Loucy (cell line): ENCODE measurements around the gene GPM6B.

Experiments used
- H2AFZ ChIP-seq: fragments of 200-600 bp; sonication (generic); 2 replicates; pipeline ENCODE4 v1.6.0; 2016; ENCODE audit warnings: antibody characterized with exemption, mild to moderate bottlenecking, low read length, moderate library complexity
- H3F3A ChIP-seq: fragments of 200-600 bp; 2 replicates; pipeline ENCODE4 v1.6.0; 2016; ENCODE audit warnings: antibody characterized with exemption, low read depth, mild to moderate bottlenecking
- H3K27me3 ChIP-seq: fragments of 200-600 bp; sonication (generic); 2 replicates; pipeline ENCODE4 v1.6.1; 2014; ENCODE audit warnings: low read length, mild to moderate bottlenecking; ENCODE audit not compliant: insufficient read depth, poor library complexity, severe bottlenecking
- H3K36me3 ChIP-seq: fragments of 200-600 bp; sonication (generic); 2 replicates; pipeline ENCODE4 v1.6.1; 2016; ENCODE audit warnings: low read length; ENCODE audit not compliant: insufficient read depth
- H3K4me1 ChIP-seq: fragments of 200-600 bp; sonication (generic); 2 replicates; pipeline ENCODE4 v1.5.1; 2014; ENCODE audit warnings: low read length, mild to moderate bottlenecking; ENCODE audit not compliant: insufficient read depth, poor library complexity, severe bottlenecking
- H3K4me2 ChIP-seq: fragments of 200-600 bp; sonication (generic); 2 replicates; pipeline ENCODE4 v1.6.0; 2014; ENCODE audit warnings: antibody characterized with exemption, low read length, low read depth, mild to moderate bottlenecking; ENCODE audit not compliant: poor library complexity, severe bottlenecking
- H3K4me3 ChIP-seq: fragments of 200-600 bp; sonication (generic); 2 replicates; pipeline ENCODE4 v1.5.1; 2014; ENCODE audit warnings: low read length, mild to moderate bottlenecking, mixed read lengths; ENCODE audit not compliant: poor library complexity, severe bottlenecking
- H3K79me2 ChIP-seq: fragments of 200-600 bp; sonication (generic); 2 replicates; pipeline ENCODE4 v1.6.1; 2014; ENCODE audit warnings: low read length; ENCODE audit not compliant: insufficient read depth
- H3K9ac ChIP-seq: fragments of 200-600 bp; sonication (generic); 2 replicates; pipeline ENCODE4 v1.6.0; 2014; ENCODE audit warnings: mild to moderate bottlenecking, low read depth, low read length, moderate library complexity; ENCODE audit not compliant: poor library complexity, severe bottlenecking
- H3K9me2 ChIP-seq: fragments of 200-600 bp; sonication (generic); replicated peaks from 2 replicates; pipeline ENCODE4 v1.6.1; 2016; ENCODE audit warnings: low read depth, low read length, mixed read lengths
- H3K9me3 ChIP-seq: fragments of 200-600 bp; sonication (generic); 2 replicates; pipeline ENCODE4 v1.6.1; 2014; ENCODE audit warnings: mild to moderate bottlenecking, antibody characterized with exemption, low read length, low read depth; ENCODE audit not compliant: insufficient read depth
- H4K20me1 ChIP-seq: fragments of 200-600 bp; sonication (generic); 2 replicates; pipeline ENCODE4 v1.6.0; 2014; ENCODE audit warnings: antibody characterized with exemption, low read length, mild to moderate bottlenecking; ENCODE audit not compliant: insufficient read depth, poor library complexity, severe bottlenecking
- CTCF ChIP-seq: fragments of 200-600 bp; sonication (generic); conservative IDR thresholded peaks from 2 replicates; pipeline ENCODE4 v1.5.1; 2014; ENCODE audit warnings: mild to moderate bottlenecking, antibody characterized with exemption, low read length
- EZH2phosphoT487 ChIP-seq: fragments of 200-600 bp; IDR thresholded peaks from 2 replicates; pipeline ENCODE4 v1.6.1; 2018; ENCODE audit warnings: antibody characterized with exemption, mild to moderate bottlenecking, moderate library complexity, borderline replicate concordance

The GPM6B gene

GRCh38 chrX:13843150-13843721 lies 26.3 kb upstream of the GPM6B start:
- H3F3A ChIP-seq = no peaks in the 10 kb centered on the region
- H3K4me1 ChIP-seq = no peaks in the 10 kb centered on the region
- H4K20me1 ChIP-seq = no peaks in the 10 kb centered on the region
- H3K36me3 ChIP-seq = no peaks in the 10 kb centered on the region
- H2AFZ ChIP-seq = no peak overlapping the region
- H3K4me3 ChIP-seq = no peak overlapping the region
- H3K4me2 ChIP-seq = no peak overlapping the region
- H3K27me3 ChIP-seq = no peaks in the 10 kb centered on the region
- TF ChIP-seq EZH2phosphoT487 (no peak), CTCF (no peak)
- no peak overlapping the region for H3K9ac ChIP-seq
- no peaks in the 10 kb centered on the region for H3K9me3 ChIP-seq
- no peaks in the 10 kb centered on the region for H3K79me2 ChIP-seq
- H3K9me2 ChIP-seq = no peaks in the 10 kb centered on the region

- Histone ChIP-seq H3K9me3 (no peaks in the 10 kb centered on the region), H2AFZ (no peak overlapping the region), H3K4me1 (no peaks in the 10 kb centered on the region), H3K36me3 (no peaks in the 10 kb centered on the region), H3K27me3 (no peaks in the 10 kb centered on the region), H3F3A (no peaks in the 10 kb centered on the region), H3K9ac (no peak overlapping the region), H3K79me2 (no peaks in the 10 kb centered on the region), H4K20me1 (no peaks in the 10 kb centered on the region), H3K4me2 (no peak overlapping the region), H3K4me3 (no peak overlapping the region), H3K9me2 (no peaks in the 10 kb centered on the region)
- no peak for TF ChIP-seq EZH2phosphoT487
- TF ChIP-seq CTCF = no peak
Observed at GRCh38 chrX:13840121-13840520, 23.2 kb upstream of the GPM6B start.

- no peaks in the 10 kb centered on the region for H3F3A ChIP-seq
- H2AFZ ChIP-seq = no peak overlapping the region
- H3K4me3 ChIP-seq = no peak overlapping the region
- no peak for TF ChIP-seq CTCF
- TF ChIP-seq EZH2phosphoT487 = no peak
- no peaks in the 10 kb centered on the region for H3K27me3 ChIP-seq
- no peaks in the 10 kb centered on the region for H4K20me1 ChIP-seq
- no peak overlapping the region for H3K9ac ChIP-seq
- no peaks in the 10 kb centered on the region for H3K4me1 ChIP-seq
- H3K9me3 ChIP-seq = no peaks in the 10 kb centered on the region
- no peak overlapping the region for H3K4me2 ChIP-seq
- H3K36me3 ChIP-seq = no peaks in the 10 kb centered on the region
- H3K79me2 ChIP-seq = no peaks in the 10 kb centered on the region
- no peaks in the 10 kb centered on the region for H3K9me2 ChIP-seq
Observed at GRCh38 chrX:13837290-13837745, 20.4 kb upstream of the GPM6B start.
